Skeletal muscle cell (primary cell): Measurements from ENCODE around the gene VWA3A.
"Not testable (repeated sequence)": the region's sequence is repeated elsewhere in the genome, so short reads cannot be mapped to it uniquely, and the experiment has no call there.

Experiments
- DNase-seq: peaks from one replicate; pipeline ENCODE4 v3.0.0-alpha.2; 2010; ENCODE audit warnings: low read depth
- H3K4me3 ChIP-seq: 2 replicates; pipeline ENCODE4 v1.5.1; 2011; ENCODE audit warnings: low read depth, mild to moderate bottlenecking, control low read depth, low read length, moderate library complexity

The VWA3A gene, protein sequence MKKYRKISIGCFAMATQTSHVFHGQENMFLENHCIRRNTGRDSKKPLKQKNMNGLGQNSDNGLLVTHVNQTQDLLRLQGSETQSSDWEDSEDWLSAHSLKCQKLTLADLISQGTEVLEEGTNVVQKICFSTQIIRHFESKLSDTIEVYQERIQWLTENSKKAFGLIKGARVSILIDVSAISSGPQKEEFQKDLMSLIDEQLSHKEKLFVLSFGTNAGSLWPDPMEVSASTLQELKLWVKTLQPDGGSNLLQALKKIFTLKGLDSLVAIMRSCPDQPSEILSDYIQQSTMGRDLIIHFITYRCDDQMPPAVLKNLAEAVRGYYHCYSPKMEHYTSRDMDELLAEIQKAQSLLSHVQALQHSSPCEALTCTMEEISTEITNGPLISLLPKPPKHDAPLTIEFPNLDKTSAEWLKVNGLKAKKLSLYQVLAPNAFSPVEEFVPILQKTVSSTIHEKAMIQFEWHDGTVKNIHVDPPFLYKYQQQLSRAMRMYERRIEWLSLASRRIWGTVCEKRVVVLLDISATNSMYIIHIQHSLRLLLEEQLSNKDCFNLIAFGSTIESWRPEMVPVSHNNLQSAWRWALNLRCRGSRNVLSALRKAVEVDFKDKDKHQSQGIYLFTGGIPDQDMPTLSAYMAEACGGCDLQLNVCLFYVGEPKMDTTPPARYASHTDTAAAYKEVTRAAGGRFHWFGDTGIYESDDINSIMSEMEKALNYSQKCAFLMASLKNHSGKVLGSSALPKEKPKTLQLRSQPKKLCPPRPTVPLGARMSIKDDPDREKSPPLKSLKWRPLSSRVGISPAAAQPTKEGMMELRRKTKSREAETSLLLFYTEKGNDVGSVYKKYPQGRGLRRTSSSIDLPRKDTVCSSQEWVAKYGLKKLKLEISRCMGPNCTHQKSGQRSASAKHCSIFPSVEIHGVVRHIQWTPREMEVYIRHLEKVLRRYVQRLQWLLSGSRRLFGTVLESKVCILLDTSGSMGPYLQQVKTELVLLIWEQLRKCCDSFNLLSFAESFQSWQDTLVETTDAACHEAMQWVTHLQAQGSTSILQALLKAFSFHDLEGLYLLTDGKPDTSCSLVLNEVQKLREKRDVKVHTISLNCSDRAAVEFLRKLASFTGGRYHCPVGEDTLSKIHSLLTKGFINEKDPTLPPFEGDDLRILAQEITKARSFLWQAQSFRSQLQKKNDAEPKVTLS

DNA sequence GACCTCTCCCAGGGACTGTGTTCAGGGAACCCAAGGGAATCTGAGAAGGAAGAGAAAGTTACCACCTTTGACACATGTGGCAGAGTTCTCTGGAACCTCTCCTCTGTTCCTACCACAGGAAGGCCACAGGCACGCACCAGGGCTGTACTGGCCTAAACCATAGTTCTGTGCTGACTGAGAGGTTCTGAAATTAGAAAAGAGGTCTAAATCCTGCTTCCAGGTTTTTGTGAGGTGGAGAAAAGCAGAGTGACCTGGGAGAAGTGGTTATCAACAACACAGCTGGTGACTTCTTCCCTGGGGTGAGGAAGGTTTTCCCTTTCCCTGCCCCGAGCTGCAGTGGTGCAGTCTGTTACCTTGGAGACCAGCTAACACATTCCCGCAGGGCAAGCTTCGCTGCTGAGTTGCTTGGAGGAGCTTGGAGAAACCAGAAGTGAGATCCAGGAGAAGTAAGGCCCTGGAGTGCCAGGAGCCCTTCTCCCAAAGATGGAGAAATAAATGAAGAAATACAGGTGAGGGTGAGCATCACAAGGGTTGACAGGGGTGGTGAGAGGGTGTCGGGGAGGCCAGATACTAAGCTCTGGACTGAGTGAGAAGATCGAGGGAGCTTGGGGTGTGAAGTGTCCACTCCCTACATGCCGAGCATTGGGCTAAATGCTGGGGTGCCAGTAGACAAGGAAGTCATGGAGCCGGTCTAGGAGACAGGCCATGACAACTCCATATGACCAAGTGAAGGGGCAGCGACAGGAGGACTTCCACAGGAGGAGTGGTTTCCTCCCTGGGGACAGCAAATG lies at the start of gene VWA3A:
Gene VWA3A, plus strand, starts transcription at position 399 of the 791 bp plus-strand sequence. Its CDS starts 97 bp downstream, at position 496.
- no peak within 1 kb of the TSS for H3K4me3 ChIP-seq
- no peak for DNase-seq

DNA sequence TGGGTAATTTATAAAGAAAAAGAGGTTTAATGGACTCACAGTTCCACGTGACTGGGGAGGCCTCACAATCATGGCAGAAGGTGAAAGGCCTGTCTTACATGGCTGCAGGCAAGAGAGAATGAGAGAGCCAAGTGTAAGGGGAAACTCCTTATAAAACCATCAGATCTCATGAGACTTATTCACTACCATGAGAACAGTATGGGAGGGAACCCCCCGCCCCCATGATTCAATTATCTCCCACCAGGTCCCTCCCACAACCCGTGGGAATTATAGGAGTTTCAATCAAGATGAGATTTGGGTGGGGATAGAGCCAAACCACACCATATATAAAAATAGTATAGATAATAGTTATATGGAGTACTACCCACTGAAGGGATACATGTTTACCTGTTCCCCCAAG lies 48.5 kb upstream of the VWA3A start:
- not testable (repeated sequence) for H3K4me3 ChIP-seq, DNase-seq

DNA sequence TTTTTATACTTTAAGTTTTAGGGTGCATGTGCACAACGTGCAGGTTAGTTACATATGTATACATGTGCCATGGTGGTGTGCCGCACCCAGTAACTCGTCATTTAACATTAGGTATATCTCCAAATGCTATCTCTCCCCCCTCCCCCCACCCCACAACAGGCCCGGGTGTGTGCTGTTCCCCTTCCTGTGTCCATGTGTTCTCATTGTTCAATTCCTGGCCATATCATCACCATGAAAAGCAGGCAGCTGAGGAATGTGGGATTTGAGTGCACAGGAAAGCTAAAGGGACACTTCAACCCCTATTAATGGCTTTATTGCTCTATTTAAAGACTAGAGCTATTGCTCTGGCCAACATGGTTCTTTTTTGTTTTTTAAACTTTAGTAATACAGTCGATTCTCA lies 46.5 kb upstream of the VWA3A start:
- not testable (repeated sequence) for DNase-seq, H3K4me3 ChIP-seq

DNA sequence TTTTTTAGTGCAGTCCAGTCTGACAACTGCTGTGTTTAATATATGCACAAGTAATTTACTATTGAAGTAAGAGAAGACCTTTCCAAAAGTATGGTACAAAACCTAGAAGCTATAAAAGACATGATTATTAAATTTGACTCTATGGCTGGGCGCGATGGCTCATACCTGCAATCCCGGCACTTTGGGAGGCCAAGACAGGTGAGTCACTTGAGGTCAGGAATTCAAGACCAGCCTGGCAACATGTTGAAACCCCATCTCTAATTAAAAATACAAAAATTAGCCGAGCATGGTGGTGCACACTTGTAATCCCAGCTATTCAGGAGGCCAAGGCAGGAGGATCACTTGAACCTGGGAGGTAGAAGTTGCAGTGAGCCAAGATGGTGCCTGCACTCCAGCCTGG lies 41.4 kb upstream of the VWA3A start:
- DNase-seq: no peak

DNA sequence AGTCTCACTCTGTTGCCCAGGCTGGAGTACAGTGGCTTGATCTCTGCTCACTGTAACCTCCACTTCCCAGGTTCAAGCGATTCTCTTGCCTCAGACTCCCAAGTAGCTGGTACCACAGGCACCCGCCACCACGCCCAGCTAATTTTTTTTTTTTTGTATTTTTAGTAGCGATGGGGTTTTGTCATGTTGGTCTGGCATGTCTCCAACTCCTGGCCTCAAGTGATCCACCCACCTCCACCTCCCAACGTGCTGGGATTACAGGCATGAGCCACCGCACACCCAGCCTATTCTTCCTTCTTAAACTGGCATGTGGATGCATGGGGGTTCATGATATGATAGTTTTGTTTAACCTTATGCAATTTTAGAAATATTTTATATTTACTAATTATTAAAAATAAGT lies 39.4 kb upstream of the VWA3A start:
- H3K4me3 ChIP-seq: no peak overlapping the region
- no peak for DNase-seq

More for the DNA sequence above, 41.4 kb upstream of the VWA3A start:
- H3K4me3 ChIP-seq: no peak overlapping the region

DNA sequence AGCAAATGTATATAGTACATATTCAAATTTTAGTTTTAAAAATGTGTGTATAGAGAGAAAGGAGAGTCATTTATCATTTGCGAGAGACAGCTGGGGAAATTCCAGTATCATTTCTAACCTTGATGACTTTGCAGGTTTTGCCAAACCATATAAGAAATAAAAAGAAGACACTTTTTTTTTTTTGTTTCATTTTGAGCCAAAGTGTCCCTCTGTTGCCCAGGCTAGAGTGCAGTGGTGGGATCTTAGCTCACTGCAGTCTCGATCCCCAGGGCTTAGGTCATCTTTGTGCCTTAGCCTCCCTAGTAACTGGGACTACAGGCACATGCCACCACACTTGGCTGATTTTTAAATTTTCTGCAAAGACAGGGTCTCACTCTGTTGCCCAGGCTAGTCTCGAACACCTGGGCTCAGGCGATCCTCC lies 38.4 kb upstream of the VWA3A start:
- no peak overlapping the region for H3K4me3 ChIP-seq
- DNase-seq: no peak

DNA sequence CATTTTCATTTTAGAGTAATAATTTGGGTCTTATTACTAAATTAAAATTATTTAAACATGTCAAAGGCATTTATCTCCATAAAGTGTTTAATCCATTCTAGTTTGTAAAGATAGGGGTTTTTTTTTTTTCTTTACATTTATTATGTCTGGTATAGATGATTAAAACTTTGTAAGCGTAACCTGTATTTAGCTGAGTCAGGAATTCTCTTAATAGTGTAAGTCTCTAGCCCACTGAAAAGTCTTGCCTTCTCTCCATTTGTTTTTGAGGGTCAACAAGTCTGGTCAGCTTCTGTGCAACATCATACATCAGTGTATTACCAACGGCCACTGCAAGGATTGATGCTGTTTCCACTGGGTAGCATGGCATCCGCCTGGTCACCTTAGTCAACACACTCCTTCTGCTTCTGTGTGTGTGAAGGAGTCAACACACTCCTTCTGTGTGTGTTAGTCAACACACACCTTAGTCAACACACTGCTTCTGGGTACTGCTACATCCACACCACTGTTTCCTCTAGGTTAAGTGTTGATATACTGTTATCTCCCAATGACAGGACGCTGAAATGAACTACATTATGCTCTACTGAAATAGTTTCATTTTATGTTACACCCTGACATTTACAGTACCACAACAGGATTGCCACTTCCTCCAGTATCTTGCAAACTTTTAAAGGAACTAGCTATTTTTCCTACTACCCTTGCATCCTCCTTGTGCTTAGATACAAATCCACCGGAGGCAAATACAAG lies 37.3 kb upstream of the VWA3A start:
- H3K4me3 ChIP-seq: no peak overlapping the region
- DNase-seq: no peak

DNA sequence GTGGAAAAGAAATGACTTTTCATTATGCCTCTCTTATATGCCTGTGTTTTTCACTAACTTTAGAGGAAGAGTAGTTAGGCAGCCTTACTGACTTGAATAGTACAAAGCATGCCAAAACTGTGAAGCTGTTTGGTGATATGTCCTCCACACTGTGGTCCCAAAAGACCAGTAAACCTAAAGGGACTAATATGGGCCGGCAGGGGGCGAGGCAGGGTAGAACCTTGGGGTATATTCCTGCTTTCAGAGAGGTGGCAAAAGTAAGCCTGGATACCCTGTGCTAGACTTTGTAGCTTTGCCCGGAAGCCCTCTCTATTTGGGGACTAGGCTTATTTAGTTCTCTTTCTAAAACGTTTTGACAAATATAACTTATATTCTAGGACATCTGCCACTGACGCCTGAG lies 36.5 kb upstream of the VWA3A start:
- no peak for DNase-seq

DNA sequence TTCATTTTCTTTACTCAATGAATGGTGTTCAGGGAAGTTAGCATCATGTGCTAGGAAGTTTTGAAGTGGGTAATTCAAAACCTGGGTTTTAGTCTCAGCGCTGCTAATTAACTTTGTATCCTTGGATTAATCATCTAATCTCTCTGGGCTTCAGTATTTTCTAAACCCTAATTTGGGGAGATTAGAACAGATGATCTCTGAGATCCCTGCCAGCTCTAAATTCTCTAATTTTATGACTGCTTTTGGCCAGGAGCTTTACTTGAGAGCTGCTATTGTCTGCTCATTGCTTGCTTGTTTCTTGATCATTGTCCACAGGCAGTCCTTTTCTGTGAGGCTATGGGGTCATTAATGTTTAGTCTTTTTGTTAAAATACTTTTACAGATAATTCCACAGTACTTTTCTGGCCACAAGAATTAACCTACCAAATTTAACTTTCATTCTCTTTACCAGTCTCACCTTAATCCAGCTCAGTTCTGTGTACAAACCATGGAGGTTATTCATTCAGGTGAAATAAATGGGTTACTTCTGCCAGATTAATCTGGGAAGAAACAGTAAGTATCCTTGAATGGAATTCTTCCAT lies 28.4 kb upstream of the VWA3A start:
- H3K4me3 ChIP-seq: no peak overlapping the region
- DNase-seq: no peak

More for the DNA sequence above, 36.5 kb upstream of the VWA3A start:
- no peak overlapping the region for H3K4me3 ChIP-seq

DNA sequence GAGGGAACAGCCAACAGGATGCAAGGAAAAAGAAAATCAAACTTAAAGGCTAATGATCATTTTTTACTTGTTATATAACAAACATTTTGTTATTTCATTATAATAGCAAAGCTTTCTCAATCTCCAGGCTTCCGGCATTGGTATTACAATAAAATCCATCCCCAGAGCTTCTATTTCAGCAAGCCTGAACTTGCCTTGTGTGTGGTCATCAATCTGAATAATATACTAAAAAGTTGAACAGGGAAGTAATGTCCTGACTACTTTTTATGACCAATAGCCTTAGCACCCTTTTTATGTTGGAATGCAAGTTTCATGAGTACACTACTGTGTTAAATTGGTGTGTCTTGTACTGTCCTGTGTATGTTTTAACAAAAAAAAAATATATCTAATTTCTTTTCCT lies 27.1 kb upstream of the VWA3A start:
- no peak for DNase-seq
- H3K4me3 ChIP-seq: no peak overlapping the region

DNA sequence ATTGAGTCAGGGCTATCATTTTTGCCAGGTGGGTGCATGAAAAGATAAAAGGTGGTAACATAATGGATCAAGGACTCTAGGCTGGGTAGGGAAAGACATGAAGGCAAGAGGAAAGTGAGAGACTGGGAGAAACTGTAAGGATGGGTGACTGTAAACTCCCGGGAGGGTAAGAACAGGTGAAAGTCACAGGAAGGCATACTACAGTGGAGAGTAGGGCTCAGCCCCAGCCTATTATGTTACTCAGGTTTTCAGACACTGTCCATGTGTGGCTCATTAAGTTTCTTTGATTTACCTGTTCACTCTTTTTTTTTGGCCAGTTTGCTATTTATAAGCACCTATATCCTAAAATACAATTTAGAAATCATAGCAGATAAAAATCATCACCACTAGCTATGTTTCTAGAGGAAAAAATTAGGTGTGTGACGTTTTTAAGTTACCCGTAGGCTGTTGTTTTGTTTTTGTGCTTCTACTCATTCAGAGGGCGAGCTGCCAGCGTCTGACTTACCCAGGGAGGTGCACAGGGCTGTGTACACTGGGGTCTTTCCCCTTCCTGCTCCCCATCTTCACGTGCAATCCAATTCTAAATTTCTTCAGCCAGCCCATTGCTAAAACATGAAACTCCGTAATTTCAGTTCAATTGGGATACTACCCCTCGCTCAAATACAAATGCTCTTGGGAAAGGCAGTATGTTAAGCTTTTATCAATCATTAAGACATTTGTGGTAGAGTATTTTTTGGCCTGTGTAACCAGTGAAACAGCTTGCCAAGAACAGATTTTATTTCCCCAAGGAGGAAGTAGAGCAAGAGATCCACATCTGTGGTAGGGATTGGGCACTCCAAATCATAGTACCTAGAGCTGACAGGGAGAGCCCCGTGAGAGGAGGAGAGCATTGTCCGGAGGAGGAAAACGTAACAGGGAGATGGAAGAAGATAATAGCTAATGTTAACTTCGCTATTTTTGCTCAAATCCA lies 21.7 kb upstream of the VWA3A start:
- H3K4me3 ChIP-seq: peak overlapping the region; percentile 12
- DNase-seq: peak; percentile 50

DNA sequence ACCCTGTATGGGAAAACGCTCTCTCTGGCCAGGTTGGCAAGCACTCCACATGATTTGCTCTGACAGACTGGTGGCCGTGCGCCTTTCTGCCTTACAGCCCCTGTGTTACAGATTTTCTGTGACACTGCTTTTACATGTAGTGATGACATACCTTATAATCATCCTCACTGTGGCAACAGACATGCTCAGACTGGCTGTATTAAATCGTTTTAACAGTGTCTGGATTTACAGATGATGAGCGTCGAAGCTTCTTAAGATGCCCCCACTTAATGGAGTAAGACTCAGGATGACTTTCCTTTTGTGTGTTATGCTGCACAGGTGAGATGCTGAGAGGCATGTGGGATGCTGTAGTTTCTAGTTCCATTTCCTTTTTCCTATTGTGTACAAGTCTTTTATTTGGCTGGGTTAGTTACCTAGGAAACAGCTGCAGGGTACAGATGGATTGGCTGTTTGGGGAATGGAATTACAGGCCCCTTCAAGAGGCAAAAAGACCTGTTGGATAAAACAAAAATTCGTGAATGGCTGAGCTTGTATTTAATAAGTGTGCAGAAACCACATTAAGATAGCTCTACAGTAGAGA lies 20.9 kb upstream of the VWA3A start:
- DNase-seq: no peak
- H3K4me3 ChIP-seq: no peak overlapping the region

DNA sequence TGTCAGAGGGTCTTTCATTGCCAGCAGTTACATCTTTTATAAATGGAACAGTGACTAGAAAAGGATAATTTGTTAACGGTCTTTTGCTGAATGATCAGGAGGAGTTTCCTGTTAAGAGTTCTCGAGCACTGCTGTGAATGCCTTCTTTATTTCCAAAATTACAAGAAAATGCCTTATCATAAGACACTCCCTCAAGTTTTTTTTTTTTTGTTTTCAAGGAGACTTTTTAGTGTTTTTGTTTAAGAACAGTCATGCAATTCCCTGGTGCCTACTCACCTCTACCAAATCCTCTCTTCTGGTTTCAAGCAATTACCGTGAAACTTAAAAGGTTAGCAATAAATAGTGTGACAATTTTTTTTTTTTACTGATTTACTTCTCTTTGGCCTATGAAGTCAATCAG lies 19.0 kb upstream of the VWA3A start:
- no peak overlapping the region for H3K4me3 ChIP-seq
- no peak for DNase-seq

DNA sequence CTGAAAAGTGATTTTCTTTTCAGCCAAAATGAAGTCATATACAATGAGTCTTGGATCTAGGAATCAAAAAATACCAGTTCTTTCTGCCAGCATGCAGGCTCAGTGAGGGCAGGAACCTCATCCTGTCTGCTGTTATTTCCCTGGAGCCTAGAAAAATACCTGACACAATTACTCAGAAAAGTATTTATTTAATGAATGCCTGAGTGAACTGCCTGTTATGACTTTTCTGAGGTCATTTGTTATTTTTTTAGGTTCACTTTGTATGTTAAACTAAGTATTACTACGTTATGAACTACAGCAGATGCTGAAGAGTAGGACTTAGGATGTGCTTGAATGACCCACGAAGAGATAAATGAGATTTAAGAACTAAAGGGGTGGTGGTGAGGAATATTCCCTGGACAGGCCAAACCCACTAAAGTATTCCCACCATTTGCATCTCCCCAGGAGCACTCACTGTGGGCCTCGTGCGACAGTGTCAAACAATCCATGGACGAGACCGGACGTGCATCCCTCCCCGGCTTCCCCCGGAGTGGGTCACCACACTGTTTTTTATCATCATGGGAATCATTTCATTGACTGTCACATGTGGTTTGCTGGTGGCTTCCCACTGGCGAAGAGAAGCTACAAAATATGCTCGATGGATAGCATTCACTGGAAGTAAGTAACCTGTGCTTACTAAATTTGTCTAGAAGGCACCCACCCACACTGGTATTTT lies 17.1 kb upstream of the VWA3A start:
- H3K4me3 ChIP-seq: no peak overlapping the region
- no peak for DNase-seq

DNA sequence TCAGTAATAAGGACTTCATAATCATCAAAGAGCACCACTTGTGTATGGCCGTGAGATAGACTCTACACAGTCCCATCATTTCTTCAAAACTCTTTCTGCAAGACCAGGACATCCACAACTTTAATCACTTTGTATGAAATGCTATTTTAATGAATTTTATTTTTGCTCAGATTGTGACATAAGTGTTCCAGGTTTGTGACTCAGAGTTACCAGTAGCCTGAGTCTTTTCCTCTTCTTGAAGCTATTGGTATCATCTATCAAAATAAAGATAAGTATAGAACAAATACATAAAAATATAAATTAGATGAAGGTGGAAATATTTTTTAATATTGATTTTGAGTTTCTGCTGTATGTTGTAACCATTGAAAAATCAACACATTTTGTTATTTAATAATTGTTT lies 16.6 kb upstream of the VWA3A start:
- DNase-seq: no peak
- no peak overlapping the region for H3K4me3 ChIP-seq

DNA sequence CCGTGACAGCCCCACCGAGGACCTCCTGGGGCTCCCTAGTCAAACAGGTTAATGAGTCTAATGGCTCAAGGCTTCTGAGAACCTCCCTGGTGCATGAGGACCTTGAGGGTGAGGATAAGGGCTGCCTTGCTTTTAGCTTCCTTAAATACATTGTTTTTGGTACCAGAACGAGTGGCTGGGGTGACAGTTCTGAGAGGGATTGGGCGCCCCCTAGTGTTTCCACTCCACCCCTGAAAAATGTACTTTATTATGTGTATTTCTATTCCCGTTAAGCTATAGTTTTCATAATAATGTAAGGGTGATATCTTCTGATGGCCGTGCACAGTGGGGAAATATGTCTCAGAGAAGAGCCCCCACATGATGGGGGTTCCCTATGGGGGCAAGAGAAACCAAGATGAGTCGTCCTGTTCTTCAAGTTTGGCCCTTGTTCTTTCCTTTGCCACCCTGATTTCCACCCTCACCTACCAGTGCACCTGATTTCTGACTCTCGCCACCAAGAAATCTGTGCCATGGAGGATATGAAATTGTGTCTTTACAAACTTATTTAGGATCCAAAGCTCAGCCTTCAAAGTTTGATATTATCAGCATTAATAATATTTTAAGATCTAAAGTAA lies 14.5 kb upstream of the VWA3A start:
- no peak overlapping the region for H3K4me3 ChIP-seq
- no peak for DNase-seq
